ENCODE data around the gene SPIN1.

The SPIN1 gene

GRCh38 chr9:88388886-88389605, 802 bp downstream of the SPIN1 start:
- no peak for DNase-seq (ENCODE audit: low read depth, low spot score)

GRCh38 chr9:88390371-88390990, 2.2 kb downstream of the SPIN1 start:
- DNase-seq (ENCODE audit: low read depth, low spot score): no peak

- no peak for DNase-seq (ENCODE audit: low read depth, low spot score)
Measured at GRCh38 chr9:88391236-88391635, 3.0 kb downstream of the SPIN1 start.

- no peak for DNase-seq (ENCODE audit: low read depth, low spot score)
Measured at GRCh38 chr9:88391921-88392320, 3.7 kb downstream of the SPIN1 start.

- DNase-seq (ENCODE audit: low read depth, low spot score): no peak
Measured at GRCh38 chr9:88392549-88392948, 4.3 kb downstream of the SPIN1 start.

- DNase-seq (ENCODE audit: low read depth, low spot score): no peak
Measured at GRCh38 chr9:88396836-88397577, 8.8 kb downstream of the SPIN1 start.

GRCh38 chr9:88398016-88398415, 9.8 kb downstream of the SPIN1 start:
- no peak for DNase-seq (ENCODE audit: low read depth, low spot score)

GRCh38 chr9:88399966-88400365, 11.7 kb downstream of the SPIN1 start:
- no peak for DNase-seq (ENCODE audit: low read depth, low spot score)

- no peak for DNase-seq (ENCODE audit: low read depth, low spot score)
Measured at GRCh38 chr9:88403340-88403739, 15.1 kb downstream of the SPIN1 start.

GRCh38 chr9:88406051-88406450, 17.8 kb downstream of the SPIN1 start:
- no peak for DNase-seq (ENCODE audit: low read depth, low spot score)

GRCh38 chr9:88411471-88411870, 23.2 kb downstream of the SPIN1 start:
- no peak for DNase-seq (ENCODE audit: low read depth, low spot score)

GRCh38 chr9:88414298-88414697, 26.1 kb downstream of the SPIN1 start:
- DNase-seq (ENCODE audit: low read depth, low spot score): no peak

- peak; percentile 70 for DNase-seq (ENCODE audit: low read depth, low spot score)
Measured at GRCh38 chr9:88418025-88418424, 29.8 kb downstream of the SPIN1 start.

- no peak for DNase-seq (ENCODE audit: low read depth, low spot score)
Measured at GRCh38 chr9:88418715-88419540, 30.7 kb downstream of the SPIN1 start.

- DNase-seq (ENCODE audit: low read depth, low spot score): no peak
Measured at GRCh38 chr9:88420227-88420626, 32.0 kb downstream of the SPIN1 start.

- no peak for DNase-seq (ENCODE audit: low read depth, low spot score)
Measured at GRCh38 chr9:88421348-88421747, 33.1 kb downstream of the SPIN1 start.

- no peak for DNase-seq (ENCODE audit: low read depth, low spot score)
Measured at GRCh38 chr9:88425538-88425950, 37.3 kb downstream of the SPIN1 start.

GRCh38 chr9:88426651-88427050, 38.4 kb downstream of the SPIN1 start:
- no peak for DNase-seq (ENCODE audit: low read depth, low spot score)

GRCh38 chr9:88429595-88430430, 41.6 kb downstream of the SPIN1 start:
- DNase-seq (ENCODE audit: low read depth, low spot score): no peak

- no peak for DNase-seq (ENCODE audit: low read depth, low spot score)
Measured at GRCh38 chr9:88433583-88434255, 45.5 kb downstream of the SPIN1 start.
